ENCODE measurements around the gene ZNF692. TPM values are rescaled to one million over a fixed set of nuclear protein-coding genes. Genes with fewer than 3 reads are reported as not detected.
A peak's percentile ranks its signal among the peaks of the same experiment; 100 is the strongest.

Gene ZNF692
- total and polyA plus RNA-seq, 8 donors, result 31.9 to 66.6 (median 57.3) TPM

GRCh38 chr1:248857749-248858095 is 1.2 kb downstream of the ZNF692 start:
- Histone ChIP-seq H3K27me3 (no peaks in the 10 kb centered on the region), H3K9me3 (no peaks in the 10 kb centered on the region), H3K4me1 (peaks cover 9 to 34% of the 10 kb centered on the region in 2 donors), H3K27ac (peak overlapping the region; percentile 91 to 95), H3K4me3 (peak overlapping the region; percentile 64 to 67), H3K36me3 (peaks cover 0 to 28% of the 10 kb centered on the region in 2 donors)
- ATAC-seq (peak; percentile 0), DNase-seq (no peak)
- intact Hi-C loops (cut with DNase I), result no loop called here
- no peak for TF ChIP-seq CTCF (IDR thresholded peaks at IDR 0.05)

DNA sequence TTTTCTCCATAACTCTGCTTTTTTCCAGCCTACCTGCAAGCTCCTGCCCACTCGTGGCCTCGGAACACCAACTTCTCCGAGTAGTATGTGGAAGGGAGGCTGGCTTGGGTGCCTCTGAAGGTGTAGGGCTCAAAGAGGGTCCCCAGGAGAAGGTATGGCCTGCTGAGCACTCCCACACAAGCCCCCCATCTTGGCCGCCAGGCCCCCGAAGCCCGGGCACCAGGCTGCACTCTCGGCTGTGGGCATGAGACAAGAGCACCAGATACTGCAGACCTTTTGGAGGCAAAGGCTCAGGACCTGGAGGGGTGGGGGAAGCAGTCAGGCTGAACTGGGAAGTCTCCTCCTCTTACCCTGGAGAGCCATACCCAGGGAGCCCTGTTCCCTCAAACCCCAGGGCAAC is 1.7 kb downstream of the ZNF692 start:
- H3K36me3 ChIP-seq, result peaks cover 0 to 28% of the 10 kb centered on the region in 2 donors
- ATAC-seq, result no peak
- no peaks in the 10 kb centered on the region for H3K9me3 ChIP-seq
- no peak for TF ChIP-seq CTCF (IDR thresholded peaks at IDR 0.05)
- intact Hi-C loops (cut with DNase I), result no loop called here
- peak overlapping the region in 1 of 2 donors; percentile 95 for H3K27ac ChIP-seq
- H3K4me3 ChIP-seq, result peak overlapping the region in 1 of 2 donors; percentile 67
- no peak for DNase-seq
- no peaks in the 10 kb centered on the region for H3K27me3 ChIP-seq
- peaks cover 9 to 31% of the 10 kb centered on the region in 2 donors for H3K4me1 ChIP-seq

DNA sequence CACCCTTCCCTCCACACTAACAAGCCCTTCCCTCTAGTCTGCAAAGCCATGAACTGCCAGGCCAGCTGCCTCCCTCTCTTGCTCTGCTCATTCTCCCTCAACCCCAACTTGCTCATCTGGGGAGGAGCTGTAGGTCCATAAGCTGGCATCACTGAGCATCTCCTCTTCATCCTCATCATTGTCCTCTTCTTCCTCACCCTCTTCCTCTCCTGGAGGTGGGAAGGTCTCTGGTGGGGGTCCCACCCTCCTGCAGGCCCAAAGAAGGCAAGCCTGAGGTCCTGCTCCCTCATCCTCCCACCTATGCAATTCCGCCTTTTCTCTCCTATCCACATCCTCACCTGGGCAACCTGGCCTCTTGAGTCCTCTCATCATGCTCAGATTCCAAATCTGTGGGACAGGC is 2.7 kb downstream of the ZNF692 start:
- peaks cover 9 to 31% of the 10 kb centered on the region in 2 donors for H3K4me1 ChIP-seq
- ATAC-seq (no peak), DNase-seq (no peak)
- H3K27ac ChIP-seq, result no peak overlapping the region
- no peaks in the 10 kb centered on the region for H3K27me3 ChIP-seq
- peaks cover 0 to 35% of the 10 kb centered on the region in 2 donors for H3K36me3 ChIP-seq
- TF ChIP-seq CTCF (IDR thresholded peaks at IDR 0.05), result no peak
- intact Hi-C loops (cut with DNase I), result no loop called here
- H3K4me3 ChIP-seq, result no peak overlapping the region
- H3K9me3 ChIP-seq, result no peaks in the 10 kb centered on the region

DNA sequence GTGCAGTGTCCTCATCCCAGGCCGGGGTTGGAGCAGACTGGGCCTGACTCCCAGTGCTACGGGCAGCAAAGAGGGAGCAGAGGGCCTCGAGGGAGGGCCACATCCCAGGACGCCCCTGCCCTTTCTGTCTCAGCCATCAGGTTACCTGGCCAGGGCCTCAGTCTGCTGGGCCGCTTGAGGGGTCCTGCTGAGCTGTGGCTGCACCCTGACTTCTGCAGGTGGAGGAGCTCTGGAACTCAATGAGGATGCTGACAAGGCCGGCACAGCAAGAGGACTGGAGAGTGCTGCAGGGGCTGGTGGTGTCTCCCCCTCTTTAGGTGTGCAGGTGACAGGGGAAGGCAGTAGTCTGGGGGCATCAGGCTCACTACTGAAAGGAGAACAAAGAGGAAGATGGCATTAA is 3.3 kb downstream of the ZNF692 start:
- Histone ChIP-seq H3K36me3 (peaks cover 0 to 41% of the 10 kb centered on the region in 2 donors), H3K4me3 (no peak overlapping the region), H3K27ac (no peak overlapping the region), H3K27me3 (no peaks in the 10 kb centered on the region), H3K9me3 (no peaks in the 10 kb centered on the region), H3K4me1 (peaks cover 9 to 31% of the 10 kb centered on the region in 2 donors)
- no peak for ATAC-seq
- DNase-seq, result no peak
- intact Hi-C loops (cut with DNase I), result no loop called here
- no peak for TF ChIP-seq CTCF (IDR thresholded peaks at IDR 0.05)

GRCh38 chr1:248853663-248854375 is 5.1 kb downstream of the ZNF692 start:
- ATAC-seq (no peak), DNase-seq (no peak)
- peaks cover 9 to 20% of the 10 kb centered on the region in 2 donors for H3K4me1 ChIP-seq
- no peaks in the 10 kb centered on the region for H3K27me3 ChIP-seq
- intact Hi-C loops (cut with DNase I), result no loop called here
- no peak overlapping the region for H3K4me3 ChIP-seq
- H3K9me3 ChIP-seq, result no peaks in the 10 kb centered on the region
- no peak for TF ChIP-seq CTCF (IDR thresholded peaks at IDR 0.05)
- peaks cover 0 to 58% of the 10 kb centered on the region in 2 donors for H3K36me3 ChIP-seq
- no peak overlapping the region for H3K27ac ChIP-seq

Data from left lung (tissue), 10 donors.